NCI-H2107 treated with DMSO at 0.1 percent for 48 hours (cell line): ENCODE measurements around the gene ARGLU1.

Experiments used
- DNase-seq: peaks from one replicate; lab custom pipeline; 2025; ENCODE audit not compliant: unreplicated experiment; lab: John Stamatoyannopoulos, UW

Gene ARGLU1

DNA sequence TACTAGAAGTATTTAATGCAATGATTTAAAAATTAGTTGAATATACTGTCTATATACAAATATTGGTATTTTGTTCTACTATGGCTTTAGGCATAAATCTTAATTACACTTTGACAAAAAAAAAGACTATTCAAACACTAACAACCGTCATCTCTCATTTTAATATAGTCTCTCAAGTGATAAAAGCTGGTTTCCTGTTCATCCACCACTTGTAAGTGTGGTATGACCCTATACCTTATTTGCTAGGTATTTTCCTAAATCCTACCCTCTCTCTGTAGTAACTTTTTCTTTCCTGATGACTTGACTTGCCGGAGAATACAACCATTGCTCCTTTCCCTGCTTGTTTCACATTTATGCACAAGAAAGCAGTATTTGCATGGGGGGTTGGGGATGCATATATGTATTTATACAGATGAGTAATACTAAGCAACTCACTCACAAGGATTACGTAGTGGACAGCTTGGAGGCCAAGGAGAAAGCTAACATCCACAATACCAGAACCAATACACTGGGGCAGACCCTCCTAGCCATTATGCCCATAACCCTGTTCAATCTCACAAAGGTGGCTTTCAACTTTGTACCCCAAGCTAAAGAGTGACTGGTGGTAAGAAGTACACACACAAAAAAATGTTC is 19.8 kb downstream of the ARGLU1 start:
- DNase-seq: no peak

DNA sequence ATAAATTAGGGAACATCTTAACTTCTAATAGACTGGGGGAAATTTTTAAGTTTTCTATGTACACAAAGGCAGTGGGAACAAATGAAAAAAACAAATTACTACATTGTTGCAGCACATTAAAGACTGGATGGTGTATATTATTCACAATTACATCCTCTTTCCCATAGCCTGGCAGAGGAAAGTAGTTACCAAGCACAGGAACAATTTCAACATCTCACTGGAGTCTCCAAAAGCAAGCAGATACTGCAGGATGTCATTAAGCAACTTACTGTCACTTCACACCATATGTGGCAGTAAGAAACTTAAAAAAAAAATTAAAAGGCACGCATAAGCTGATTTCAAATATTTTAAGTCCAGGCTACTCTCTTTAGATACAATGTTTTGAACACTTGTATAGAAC is 26.1 kb downstream of the ARGLU1 start:
- no peak for DNase-seq

DNA sequence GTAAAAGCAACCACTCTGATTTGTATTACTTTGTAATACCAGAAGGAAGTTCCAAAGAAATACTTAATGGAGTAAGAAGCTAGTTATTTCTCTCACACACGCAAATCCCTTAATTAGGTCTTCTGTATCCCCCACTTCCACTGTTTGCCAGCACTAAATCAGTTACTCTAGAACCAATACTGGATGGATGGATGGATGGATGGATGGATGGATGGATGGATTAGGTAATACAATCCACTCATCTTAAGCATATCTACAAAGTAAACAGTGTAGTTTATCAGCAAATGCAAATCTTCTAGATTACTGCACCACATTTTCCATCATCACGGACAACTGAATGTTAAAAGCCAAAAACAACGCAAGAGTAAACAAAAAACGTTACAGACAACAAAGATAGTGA is 27.3 kb downstream of the ARGLU1 start:
- no peak for DNase-seq

DNA sequence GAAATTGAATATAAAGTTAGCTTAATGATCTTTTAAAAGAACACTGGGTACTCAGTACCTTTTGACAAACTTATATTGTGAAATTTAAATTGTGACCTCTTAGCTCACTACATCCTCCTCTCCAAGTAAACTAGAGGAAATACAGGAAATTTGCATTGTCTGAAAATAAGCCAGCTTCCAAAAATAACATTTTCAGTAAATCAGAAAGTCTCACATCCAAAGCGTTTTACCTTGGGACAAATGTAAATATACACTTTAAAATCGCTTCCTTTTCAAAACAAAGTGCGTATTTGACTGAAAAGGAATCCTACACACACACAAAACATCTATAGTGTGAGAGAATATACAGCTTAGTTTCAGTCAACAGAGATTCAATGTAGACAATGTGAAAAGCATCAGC is 30.4 kb downstream of the ARGLU1 start:
- no peak for DNase-seq

DNA sequence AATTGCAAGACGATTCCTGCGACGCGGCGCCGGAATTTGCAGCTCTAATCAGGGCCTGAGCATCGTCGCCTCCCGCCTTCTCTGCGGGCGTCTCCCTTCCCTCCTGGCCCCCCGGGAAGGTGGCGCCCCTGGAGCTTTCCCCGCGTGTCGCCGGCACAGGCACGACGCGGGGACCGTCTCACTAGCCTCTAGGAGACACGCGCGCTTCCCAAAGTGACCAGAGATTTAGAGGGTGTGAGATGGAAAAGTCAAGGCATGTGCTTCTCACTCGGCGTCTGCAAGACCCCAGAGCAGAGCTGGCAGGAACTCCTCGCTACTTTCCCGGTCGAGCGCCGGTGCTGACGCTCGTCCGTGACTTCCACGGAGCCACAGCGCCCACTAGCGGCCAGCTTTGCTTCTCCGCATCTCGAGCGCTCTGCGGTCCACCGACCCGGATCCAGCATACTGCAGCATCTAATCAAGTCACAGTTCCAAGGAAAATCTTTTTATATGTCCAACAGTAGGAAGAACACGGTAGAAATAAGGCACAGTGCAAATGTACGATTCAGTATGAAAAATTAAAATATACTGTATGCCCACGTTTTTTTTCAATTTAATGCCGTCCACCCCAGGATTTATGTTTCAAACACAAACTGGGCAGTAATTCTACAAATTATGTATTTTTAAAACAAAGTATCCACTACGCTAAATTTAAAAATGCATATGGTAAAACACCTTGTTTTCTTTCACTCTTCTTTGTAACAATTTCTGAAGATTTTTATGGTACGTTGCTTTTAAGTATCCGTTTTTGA is 31.5 kb downstream of the ARGLU1 start:
- peak; percentile 43 for DNase-seq

DNA sequence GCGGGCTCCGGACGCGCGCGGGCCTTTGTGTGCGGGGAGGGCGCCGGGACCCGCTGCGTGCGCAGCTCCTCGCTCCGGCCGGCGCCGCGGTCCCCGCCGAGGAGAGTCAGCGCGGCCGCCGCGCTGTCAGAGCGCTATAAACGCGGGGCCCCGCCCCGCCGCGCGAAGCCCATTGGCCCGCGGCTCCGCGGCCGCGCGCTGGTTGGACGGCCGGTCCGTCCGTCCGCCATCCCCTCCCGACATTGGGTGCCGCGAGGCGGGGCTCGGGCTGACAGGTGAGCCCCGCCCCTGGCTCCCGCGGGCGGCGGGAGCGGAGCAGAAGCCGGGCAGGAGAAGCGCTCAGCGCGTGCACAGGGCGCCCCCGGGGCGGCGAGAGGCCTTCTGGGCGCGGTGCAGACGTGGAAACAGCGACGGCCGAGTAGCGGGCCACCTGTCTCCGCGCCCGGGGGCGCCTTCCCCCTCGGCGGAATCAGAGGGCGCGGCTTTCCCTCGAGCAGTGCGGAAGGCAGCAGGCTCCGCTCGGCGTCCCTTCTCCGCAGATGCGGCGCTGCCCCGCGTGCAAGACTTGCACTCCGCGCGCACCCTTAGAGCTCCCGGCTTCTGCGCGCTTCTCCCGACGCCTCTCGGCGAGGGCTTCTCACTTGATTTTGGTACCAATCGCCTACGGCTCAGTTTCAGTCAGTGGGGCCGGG is 32.2 kb downstream of the ARGLU1 start, which contains the start of gene EFNB2:
Gene EFNB2 (minus strand): TSS at position 111 of the 692 bp plus-strand sequence. CDS start 698 bp downstream, outside the sequence.
- DNase-seq: peak; percentile 26

DNA sequence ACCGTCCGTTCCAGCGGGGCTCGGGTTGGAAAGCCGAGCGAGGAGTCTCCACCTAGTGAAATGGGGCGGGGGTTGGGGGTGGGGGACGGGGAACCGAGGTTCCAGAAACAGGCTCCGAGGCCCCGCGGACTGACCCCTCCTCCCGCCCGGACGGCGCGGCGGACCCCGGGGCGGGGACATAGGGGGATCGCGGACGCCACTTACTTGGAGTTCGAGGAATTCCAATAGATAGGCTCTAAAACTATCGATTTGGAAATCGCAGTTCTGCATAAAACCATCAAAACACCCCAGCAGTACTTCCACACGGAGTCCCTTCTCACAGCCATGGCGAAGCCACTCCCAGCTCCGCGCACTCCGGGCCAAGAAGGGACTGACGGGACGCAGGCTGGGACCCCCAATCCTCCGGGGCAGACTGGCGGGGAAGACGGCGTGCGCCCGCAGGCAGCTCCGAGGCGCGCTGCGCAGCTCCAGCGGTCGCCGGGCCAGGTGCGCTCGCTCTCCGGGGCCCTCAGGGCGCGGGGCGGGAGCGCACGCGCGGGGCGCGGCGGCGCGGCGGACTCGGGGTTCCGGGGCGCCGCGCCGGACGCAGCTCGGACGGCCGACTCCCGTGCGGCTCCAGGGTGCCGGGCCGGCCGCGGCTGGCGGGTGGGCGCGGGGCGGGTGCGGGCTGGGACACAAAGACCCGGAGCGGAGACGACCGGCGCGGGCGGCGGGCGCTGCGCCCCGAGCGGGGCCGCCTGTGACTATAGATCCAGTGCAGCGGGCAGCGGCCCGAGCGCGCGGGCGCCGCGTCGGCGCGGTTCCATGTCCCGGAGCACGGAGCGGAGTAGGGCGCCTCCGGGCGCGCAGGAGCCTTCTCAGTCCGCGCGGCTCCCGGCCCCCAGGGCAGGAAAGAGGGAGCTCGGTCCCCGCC is 33.0 kb downstream of the ARGLU1 start:
- no peak for DNase-seq

DNA sequence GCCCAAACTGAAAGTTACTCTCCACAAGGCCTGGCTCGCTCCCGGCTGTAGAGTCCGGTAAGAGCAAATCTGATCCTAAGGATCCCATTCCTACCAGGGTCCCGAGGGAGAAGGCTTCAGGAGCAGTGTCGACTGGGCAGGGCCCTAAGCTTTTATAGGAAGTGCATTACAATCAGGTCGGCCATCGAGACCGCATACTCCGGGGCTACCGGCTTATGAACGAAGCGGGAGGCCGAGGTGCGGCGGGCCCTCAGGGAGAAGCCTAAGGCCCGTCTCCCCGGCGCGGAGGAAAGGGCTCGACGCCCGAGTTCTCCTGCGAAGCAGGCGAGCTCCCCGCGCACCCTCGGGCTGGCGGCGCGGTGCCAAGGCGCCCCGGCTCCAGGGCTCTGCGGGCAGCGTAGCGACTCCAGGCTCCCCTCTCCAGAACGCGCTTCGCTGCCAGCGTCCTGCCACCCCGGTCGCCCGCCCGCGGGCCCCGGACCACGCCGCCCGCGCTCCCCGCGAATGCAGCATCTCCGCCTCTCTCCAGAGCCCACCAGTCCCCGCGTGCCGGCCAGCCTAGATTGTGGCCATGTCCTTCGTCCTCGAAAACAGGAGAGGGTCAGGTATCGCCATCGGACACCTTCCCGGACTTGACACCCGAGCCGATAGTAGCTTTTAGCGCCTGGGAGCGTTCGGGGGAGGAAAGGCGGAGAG is 33.8 kb downstream of the ARGLU1 start:
- no peak for DNase-seq

DNA sequence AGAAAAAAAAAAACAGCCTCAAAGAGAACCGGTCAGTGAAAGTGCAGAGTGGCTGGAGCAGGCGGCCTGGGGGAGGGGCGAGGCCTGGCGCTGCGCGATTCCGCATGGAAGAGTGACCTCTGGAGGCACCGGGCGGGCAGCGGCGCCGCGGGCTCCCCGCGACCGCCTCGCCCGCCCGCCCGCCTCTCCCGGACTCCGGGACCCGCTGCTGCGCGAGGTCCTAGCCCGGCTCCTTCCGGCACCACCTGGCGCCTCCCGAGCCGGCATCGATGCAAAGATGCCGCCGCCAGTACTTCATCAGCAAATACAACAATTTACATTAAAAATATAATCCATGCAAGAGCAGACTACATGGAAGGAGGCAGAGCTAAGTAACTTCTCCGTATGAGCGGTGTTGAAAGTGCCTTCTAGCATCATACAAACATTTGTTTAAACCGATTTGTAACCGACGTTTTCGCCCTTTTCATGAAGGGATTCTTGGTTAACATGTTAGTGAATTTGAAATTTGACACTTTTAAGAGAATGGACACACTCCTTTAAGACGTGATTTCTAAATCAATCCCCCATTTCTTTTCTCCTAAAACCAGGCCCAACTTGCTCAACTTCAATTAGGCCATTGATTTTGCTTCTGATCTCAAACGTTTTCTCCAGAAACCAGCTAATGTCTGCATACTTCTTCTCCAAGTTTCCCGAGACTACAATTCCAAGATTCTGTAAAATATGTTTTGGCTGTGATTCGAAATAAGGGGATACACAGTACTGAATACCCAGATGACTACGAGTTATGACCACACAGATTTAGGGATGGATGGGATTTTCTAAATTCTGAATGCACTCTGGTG is 34.6 kb downstream of the ARGLU1 start:
- peak; percentile 23 for DNase-seq

DNA sequence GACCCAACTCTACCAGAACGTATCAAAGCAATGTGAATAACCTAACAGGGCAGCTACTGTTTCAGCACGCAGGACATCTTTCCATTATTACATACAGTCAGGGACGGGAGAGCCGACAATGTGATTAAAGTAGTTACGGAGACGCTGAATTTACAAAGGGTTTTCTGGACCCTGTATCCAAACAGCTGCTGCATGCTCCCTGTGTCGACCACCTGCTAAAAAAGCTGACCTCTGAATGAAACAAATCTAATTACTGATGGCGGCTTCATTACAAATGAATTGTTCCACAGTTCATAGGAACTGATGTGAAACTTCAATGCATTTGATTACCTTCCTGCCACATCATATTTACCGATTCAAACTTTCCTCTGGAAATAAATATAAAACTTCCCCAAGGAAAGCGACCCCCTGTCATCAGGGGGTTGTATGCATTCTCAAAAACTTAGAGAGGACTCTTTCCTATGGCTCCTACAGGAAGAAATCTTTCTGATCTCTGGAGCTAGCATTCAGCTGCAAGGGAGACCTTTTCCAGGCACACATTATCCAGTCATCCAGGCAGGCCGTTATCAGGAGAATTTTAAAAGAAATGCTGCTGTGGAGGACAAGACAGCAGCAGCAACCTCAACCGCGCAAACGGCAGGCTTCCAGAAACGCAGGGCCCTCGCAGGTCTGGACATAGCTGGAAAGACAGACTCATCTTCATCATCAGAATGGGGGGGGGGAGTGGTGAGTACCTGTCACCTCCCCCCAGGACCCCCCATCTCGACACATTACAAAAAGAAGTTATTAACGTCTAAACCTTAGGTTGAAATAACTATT is 35.6 kb downstream of the ARGLU1 start:
- no peak for DNase-seq

DNA sequence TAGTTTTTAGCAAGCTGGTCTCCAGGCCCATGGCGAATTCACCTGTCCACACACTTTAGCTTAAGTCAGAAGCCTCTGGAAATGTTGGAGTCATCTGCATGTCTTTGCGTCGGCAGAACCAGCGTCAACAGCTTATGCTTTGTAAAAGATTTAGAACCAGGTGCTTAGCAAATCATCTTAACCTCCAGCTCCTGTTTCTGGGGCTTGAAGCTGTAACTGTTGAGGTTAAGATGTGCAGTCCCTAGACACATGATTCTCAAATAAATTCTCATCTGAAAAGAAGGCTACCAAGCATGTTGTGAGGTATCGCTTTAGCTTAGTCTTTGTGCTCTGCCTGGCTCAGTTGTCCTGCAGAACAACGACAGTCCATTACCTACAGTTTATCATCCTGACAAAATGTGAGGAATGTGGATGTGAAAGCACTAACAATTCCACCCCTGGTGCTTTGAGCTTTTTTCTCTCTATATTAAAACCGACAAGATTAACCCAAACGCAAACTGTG is 36.9 kb downstream of the ARGLU1 start:
- no peak for DNase-seq

DNA sequence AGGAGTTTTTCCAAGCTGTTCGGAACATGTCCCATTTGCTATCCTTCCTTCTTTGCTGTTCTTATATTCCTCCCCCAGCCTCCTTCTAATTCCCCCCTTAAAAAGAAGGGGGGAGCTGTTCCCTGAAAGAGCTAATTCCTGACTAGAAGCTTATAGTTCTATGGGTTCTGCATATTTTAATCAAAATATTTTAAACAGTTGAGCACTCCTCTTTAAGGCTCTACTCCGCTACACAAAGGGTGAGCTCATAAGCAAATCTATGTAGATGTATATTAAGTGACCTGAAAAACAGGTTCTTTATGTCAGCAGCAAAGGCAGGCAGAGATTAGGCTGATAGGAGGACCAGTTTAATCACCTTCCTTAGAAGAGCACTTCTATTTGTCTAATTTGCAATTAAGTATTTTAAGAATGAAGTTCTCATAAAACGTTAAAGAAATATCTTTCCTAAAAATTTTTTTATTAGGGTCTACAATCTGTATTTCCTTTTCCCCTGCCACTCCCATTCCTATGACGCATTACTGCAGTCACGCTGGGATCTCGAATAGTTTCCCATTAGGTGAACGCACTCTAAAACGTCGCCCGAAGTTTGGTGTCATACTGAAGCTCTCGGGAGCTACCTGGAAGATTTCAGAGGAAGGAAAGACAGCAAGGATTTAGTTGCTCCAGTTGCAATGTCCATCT is 37.6 kb downstream of the ARGLU1 start:
- DNase-seq: no peak

DNA sequence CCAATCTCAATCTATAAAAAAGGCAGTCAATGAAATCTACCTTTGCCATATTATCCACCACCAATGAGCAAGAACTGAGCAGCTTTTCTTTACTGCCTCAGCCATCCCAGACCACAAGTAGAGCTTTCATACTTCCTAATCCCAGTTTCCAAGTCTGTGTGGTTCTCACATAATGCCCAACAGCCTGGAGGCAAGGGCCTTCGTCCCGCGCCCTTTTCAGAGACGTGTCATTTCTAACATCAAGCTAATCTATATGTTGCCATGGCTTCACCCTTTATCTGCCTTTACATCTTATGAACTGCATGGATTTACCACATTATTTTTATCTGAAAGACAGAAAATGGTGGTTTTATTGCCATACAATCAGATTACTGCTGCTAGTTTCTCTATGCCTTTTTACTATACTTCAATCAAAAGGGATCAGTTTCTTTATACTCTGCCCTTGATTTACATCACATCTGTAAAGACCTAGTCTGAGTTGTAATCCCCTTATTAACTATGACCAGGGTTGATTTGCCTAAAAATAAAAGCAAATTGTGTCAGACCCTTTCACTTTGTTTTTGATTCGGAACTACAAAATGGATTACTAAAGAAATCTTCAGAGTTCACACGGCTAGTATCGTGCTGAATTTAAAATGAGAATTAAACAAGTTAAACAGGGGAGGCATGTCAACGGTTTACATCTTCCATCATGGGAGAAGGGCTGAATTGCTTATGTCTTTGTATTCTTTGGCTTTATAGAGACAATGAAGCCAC is 38.3 kb downstream of the ARGLU1 start:
- no peak for DNase-seq

DNA sequence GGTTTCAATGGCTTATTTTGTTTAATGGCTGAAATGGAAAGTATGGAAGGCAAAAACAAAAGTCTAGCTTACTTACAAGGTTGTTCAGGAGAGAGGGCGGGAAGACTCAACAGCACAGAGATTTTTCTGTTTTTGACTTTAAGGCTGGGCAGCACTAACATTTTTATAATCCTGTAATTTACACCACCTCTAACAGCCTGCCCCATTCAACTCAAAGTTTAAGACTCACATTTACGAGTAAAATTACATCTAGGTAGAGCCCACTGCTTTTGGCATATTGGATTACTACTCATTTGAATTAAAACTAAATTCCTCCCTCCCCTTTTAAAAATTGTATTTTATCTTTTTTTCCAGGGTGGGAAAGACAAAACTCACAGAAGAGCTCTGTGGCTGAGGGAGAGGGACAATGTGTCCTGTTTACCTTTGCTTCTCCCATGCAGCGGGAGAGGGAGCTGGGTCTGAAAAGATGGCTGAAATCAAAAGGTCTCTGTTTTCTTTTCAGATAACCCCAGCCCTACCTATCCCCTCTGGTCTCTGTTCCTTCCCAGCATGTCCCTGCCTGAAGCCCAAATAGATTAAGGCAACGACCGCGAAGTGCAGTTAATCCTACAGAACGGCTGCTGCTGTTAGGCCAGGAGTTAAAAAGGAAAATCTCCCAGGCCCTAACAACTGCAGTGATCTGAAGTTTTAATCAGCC is 39.1 kb downstream of the ARGLU1 start:
- DNase-seq: no peak

DNA sequence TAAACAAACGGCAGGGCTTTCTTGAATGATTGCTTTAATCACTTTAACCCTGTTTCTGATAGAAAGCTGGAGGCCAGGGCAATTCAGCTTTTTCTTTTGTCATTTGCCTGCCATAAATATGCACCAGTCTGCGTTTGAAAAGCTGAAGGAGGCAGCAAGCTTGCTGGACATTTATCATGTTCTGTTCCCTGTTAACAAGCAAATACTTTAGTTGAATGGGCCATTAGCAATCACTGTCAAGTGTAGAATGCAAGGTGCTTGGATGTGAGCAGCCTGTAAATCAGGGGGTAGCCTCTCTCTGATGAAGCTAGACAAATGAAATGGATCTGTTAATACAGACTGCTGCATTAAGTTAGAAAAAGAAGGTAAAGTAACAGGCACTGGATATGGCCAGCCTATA is 40.1 kb downstream of the ARGLU1 start:
- DNase-seq: no peak

DNA sequence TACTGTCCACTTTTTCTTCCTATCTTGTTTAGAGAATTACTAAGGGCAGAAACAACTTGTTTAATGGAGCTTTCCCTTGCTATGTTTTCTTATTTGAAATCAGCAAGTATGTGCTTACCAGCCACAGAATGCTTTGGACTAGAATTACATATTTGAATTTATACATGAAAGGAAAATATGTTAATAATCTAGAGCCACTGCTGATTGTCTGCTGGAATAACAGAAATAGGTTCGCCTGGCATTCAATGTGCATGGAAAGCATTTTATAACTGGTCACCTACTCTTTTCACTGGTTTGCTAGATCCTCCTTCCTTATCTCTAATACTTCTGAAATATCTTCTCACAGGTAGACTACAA is 40.5 kb downstream of the ARGLU1 start:
- DNase-seq: no peak
